Activated B cell treated with CpG ODN at 0.5 μM for 24 hours (primary cell): ENCODE data around the gene CD207. TPM values are rescaled to one million over a fixed set of nuclear protein-coding genes. Genes with fewer than 3 reads are reported as not detected.

ENCODE experiments used
- ATAC-seq: fragments of 200-7000 bp; cut with Tn5 transposase; one replicate; pipeline ENCODE4 v1.10.0; 2021; ENCODE audit warnings: low read depth, mild to moderate bottlenecking, moderate library complexity
- CTCF ChIA-PET: fragments of 350-600 bp; sonication (Branson Sonifier 250); formaldehyde crosslinking; loops from one replicate; lab custom pipeline; 2021; ENCODE audit warnings: antibody characterized with exemption; lab: Charles Lee
- POLR2A ChIA-PET: fragments of 350-600 bp; sonication (Branson Sonifier 250); formaldehyde crosslinking; loops from one replicate; lab custom pipeline; 2021; ENCODE audit warnings: antibody characterized with exemption; lab: Charles Lee
- DNase-seq: peaks from one replicate; pipeline ENCODE4 v3.0.0; 2022
- H3K27ac Mint-ChIP-seq: one replicate; pipeline ENCODE4 v1.8.0; 2020; ENCODE audit warnings: mixed read lengths
- H3K27me3 Mint-ChIP-seq: one replicate; pipeline ENCODE4 v1.8.0; 2021; ENCODE audit warnings: mixed read lengths
- H3K36me3 Mint-ChIP-seq: one replicate; pipeline ENCODE4 v1.8.0; 2021; ENCODE audit warnings: low read depth, mixed read lengths
- H3K4me1 Mint-ChIP-seq: one replicate; pipeline ENCODE4 v1.8.0; 2021; ENCODE audit warnings: mixed read lengths
- H3K4me3 Mint-ChIP-seq: one replicate; pipeline ENCODE4 v1.8.0; 2020; ENCODE audit warnings: mild to moderate bottlenecking, mixed read lengths
- H3K9me3 Mint-ChIP-seq: one replicate; pipeline ENCODE4 v1.8.0; 2020; ENCODE audit warnings: mixed read lengths
- intact Hi-C: fragments of 100-400 bp; cut with micrococcal nuclease; formaldehyde crosslinking; loops from one replicate; pipeline ENCODE4 v1.15.1; 2024
- total RNA-seq: library from RNA; stranded (reverse); gene quantifications from 2 replicates; pipeline ENCODE4 v1.2.3, GENCODE V29; 2022
- TF ChIP-seq, protein P1 (sequence below): fragments of 200-600 bp; IDR thresholded peaks from one replicate; pipeline ENCODE4 v1.8.0; 2022; ENCODE audit warnings: antibody characterized with exemption, mild to moderate bottlenecking

CD207 gene
- total RNA-seq, 1 donor from 2014 or later = not detected

DNA sequence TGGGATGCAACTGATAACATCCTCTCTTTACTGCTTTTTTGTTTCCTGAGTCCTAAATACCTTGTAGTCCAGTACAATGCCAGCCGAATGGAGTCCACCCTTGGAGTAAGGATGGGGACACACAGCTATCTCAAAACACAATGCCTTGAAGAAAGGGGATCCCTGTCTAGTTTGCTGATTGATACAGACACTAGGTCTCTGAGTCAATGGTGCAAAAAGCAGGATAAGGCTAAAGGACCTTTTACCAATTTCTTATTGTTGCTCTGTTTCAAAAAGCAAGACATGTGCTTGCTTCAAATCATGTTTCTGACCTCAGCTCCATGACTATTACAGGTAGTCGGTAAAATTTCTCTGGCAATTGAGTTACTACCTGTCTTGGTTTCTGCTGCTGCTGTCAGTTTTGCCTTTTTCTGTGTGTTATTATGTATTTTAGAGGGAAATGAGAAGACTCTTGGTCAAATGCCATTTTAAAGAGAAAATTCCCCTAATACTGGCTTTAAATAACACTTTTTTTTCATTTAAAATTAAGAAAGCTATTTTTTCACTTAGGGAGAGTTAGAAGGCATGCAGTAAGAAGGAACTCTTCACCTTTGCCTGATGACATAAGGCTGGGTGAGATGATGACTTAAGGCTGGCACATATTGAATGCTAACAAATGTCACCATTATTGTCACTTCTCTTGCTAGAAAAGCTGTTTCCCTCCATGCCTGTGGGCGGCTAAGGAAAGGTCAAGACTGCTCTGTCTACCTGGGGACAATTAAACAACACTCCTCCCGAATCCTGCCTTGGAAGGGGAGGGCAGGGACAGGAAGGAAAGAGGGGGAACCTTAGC, 40.2 kb downstream of the CD207 start:
- peaks cover 44% of the 10 kb centered on the region for H3K27me3 Mint-ChIP-seq
- intact Hi-C loops = no loop called here
- ATAC-seq (no peak), DNase-seq (no peak)
- H3K4me3 Mint-ChIP-seq = no peak overlapping the region
- CTCF ChIA-PET = no interaction called here
- TF ChIP-seq, protein P1, sequence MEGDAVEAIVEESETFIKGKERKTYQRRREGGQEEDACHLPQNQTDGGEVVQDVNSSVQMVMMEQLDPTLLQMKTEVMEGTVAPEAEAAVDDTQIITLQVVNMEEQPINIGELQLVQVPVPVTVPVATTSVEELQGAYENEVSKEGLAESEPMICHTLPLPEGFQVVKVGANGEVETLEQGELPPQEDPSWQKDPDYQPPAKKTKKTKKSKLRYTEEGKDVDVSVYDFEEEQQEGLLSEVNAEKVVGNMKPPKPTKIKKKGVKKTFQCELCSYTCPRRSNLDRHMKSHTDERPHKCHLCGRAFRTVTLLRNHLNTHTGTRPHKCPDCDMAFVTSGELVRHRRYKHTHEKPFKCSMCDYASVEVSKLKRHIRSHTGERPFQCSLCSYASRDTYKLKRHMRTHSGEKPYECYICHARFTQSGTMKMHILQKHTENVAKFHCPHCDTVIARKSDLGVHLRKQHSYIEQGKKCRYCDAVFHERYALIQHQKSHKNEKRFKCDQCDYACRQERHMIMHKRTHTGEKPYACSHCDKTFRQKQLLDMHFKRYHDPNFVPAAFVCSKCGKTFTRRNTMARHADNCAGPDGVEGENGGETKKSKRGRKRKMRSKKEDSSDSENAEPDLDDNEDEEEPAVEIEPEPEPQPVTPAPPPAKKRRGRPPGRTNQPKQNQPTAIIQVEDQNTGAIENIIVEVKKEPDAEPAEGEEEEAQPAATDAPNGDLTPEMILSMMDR = no peak
- no peak overlapping the region for H3K27ac Mint-ChIP-seq
- no peaks in the 10 kb centered on the region for H3K36me3 Mint-ChIP-seq
- POLR2A ChIA-PET = no interaction called here
- no peaks in the 10 kb centered on the region for H3K4me1 Mint-ChIP-seq
- peaks cover 9% of the 10 kb centered on the region for H3K9me3 Mint-ChIP-seq

DNA sequence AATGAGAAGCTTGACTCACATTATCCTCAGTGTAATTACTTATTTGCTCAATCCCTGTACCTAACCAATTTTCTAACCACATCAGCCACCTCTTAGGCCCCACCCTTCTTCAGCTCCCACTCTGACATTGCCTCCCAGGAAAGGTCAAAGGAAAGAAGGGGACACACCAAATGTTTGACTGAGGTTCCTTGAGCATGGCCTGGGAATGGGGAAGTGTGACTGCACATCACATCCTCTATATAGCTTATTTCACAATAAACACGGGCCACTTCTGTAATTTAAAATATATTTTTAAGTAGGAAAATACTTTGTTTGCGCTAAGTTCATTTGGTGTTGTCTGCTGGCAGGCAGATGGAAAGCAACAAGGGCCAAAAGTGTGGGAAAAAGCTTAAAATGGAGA, 42.2 kb downstream of the CD207 start:
- no peak overlapping the region for H3K4me3 Mint-ChIP-seq
- H3K27me3 Mint-ChIP-seq = peaks cover 42% of the 10 kb centered on the region
- CTCF ChIA-PET = no interaction called here
- intact Hi-C loops = no loop called here
- H3K9me3 Mint-ChIP-seq = peaks cover 4% of the 10 kb centered on the region
- no peak for ATAC-seq
- POLR2A ChIA-PET = no interaction called here
- peaks cover 6% of the 10 kb centered on the region for H3K4me1 Mint-ChIP-seq
- TF ChIP-seq, protein P1 = no peak
- no peak overlapping the region for H3K27ac Mint-ChIP-seq
- no peak for DNase-seq
- no peaks in the 10 kb centered on the region for H3K36me3 Mint-ChIP-seq

- TF ChIP-seq, protein P1 = no peak
- ATAC-seq = no peak
- CTCF ChIA-PET = interaction anchor here (2.3 to 3.3 kb wide), 2 partner anchors 22 to 158 kb away, joined by 9 to 16 read pairs; partner anchors contain the start of gene ADD2
- intact Hi-C loops = no loop called here
- H3K4me3 Mint-ChIP-seq = peak within 1 kb of the TSS; percentile 80
- H3K9me3 Mint-ChIP-seq = no peaks in the 10 kb centered on the region
- H3K4me1 Mint-ChIP-seq = peaks cover 6% of the 10 kb centered on the region
- H3K36me3 Mint-ChIP-seq = no peaks in the 10 kb centered on the region
- DNase-seq = no peak
- no peak within 1 kb of the TSS for H3K27ac Mint-ChIP-seq
- peaks cover 51% of the 10 kb centered on the region for H3K27me3 Mint-ChIP-seq
- POLR2A ChIA-PET = interaction anchor here (0.6 kb wide), 1 partner anchor 94 kb away, joined by 3 read pairs; no protein-coding TSS in a partner anchor
These were observed 45.3 kb downstream of the CD207 start, which contains the start of gene FIGLA for GRCh38 chr2:70790136-70790828. TSS of gene FIGLA (minus strand) at chr2:70790643. CDS start at chr2:70790638, 5 bp downstream.

- DNase-seq (peak; percentile 31), ATAC-seq (peak; percentile 67)
- Mint-ChIP-seq H3K9me3 (no peaks in the 10 kb centered on the region), H3K27ac (no peak overlapping the region), H3K36me3 (no peaks in the 10 kb centered on the region), H3K27me3 (peaks cover 51% of the 10 kb centered on the region), H3K4me3 (peak overlapping the region; percentile 80), H3K4me1 (peaks cover 6% of the 10 kb centered on the region)
- intact Hi-C loops = loop anchor here (1.0 to 5.0 kb wide), 3 partner anchors 81 to 159 kb away; no protein-coding TSS in a partner anchor
- POLR2A ChIA-PET = no interaction called here
- CTCF ChIA-PET = interaction anchor here (0.7 to 3.3 kb wide), 4 partner anchors 21 to 212 kb away, joined by 3 to 16 read pairs (median 6); partner anchors contain the start of gene ADD2
- TF ChIP-seq, protein P1 = no peak
These were observed 46.1 kb downstream of the CD207 start for GRCh38 chr2:70789304-70790135.
